Activated CD4-positive, alpha-beta T cell treated with anti-CD3 and anti-CD28 coated beads, Interleukin-2, Interleukin-4, amounts not matched to agents 100 ng/mL and 50 ng/mL, durations not matched to agents 16 hours and 8 hours (primary cell): Measurements from ENCODE around the gene PKD1L1.
"Not testable (repeated sequence)": the region's sequence is repeated elsewhere in the genome, so short reads cannot be mapped to it uniquely, and the experiment has no call there.

Source experiments
- DNase-seq: peaks from one replicate; pipeline ENCODE4 v3.0.0-alpha.2; 2020; ENCODE audit warnings: low spot score

PKD1L1 gene, protein sequence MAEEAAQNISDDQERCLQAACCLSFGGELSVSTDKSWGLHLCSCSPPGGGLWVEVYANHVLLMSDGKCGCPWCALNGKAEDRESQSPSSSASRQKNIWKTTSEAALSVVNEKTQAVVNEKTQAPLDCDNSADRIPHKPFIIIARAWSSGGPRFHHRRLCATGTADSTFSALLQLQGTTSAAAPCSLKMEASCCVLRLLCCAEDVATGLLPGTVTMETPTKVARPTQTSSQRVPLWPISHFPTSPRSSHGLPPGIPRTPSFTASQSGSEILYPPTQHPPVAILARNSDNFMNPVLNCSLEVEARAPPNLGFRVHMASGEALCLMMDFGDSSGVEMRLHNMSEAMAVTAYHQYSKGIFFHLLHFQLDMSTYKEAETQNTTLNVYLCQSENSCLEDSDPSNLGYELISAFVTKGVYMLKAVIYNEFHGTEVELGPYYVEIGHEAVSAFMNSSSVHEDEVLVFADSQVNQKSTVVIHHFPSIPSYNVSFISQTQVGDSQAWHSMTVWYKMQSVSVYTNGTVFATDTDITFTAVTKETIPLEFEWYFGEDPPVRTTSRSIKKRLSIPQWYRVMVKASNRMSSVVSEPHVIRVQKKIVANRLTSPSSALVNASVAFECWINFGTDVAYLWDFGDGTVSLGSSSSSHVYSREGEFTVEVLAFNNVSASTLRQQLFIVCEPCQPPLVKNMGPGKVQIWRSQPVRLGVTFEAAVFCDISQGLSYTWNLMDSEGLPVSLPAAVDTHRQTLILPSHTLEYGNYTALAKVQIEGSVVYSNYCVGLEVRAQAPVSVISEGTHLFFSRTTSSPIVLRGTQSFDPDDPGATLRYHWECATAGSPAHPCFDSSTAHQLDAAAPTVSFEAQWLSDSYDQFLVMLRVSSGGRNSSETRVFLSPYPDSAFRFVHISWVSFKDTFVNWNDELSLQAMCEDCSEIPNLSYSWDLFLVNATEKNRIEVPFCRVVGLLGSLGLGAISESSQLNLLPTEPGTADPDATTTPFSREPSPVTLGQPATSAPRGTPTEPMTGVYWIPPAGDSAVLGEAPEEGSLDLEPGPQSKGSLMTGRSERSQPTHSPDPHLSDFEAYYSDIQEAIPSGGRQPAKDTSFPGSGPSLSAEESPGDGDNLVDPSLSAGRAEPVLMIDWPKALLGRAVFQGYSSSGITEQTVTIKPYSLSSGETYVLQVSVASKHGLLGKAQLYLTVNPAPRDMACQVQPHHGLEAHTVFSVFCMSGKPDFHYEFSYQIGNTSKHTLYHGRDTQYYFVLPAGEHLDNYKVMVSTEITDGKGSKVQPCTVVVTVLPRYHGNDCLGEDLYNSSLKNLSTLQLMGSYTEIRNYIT (N-terminal part only)

DNA sequence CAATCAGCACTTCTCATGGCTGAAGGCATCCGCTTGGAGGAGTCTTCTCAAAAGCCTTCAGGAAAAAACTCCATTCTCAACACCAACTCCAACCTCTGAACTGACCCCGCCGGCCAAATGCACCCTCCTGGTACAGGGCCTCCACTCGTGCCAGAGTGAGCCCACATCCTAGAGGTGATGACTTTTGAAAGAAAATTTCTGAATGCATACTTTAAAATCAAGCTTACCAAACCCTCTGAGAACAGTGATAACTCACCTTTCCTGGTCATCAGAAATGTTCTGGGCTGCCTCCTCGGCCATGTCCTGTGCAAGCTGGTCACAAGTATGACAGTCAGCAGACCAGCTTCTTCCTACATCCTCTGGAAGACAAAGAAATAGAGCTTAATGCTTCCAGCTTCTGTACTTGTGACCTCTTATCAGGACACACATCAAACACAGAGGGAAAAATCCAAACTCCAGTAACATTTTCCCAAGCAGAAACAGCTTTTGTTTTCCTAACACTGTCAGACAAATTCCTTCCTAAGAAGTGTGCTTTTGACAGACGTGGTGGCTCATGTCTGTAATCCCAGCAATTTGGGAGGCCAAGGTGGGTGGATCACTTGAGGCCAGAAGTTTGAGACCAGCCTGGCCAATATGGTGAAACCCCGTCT lies at the start of gene PKD1L1:
Gene PKD1L1 (minus strand): TSS at position 326 of the 650 bp plus-strand sequence. CDS start 26 bp downstream, at position 300.
- DNase-seq: no peak

- no peak for DNase-seq
These were observed 44.2 kb upstream of the PKD1L1 start for GRCh38 chr7:47992446-47992845.

GRCh38 chr7:47991741-47992311 lies 43.6 kb upstream of the PKD1L1 start:
- peak; percentile 89 for DNase-seq

DNA sequence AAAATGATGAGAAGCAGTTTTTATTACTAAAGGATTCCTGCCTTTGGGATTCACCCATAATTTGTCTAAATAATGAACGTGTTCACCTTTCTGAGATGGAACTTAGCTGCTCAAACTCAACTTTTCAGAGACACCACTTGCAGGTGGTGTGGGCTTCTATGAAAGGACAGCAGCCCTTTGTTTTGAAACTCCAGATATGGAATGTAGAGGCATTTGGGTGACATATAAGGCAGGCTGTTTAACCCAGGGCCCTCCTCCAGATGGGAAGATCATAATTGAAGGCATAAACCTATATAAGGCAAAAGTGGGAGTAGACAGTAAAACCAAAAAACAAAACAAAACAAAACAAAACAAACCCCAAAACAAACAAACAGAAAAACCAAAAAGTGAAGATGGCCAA lies 43.0 kb upstream of the PKD1L1 start:
- DNase-seq: no peak

DNA sequence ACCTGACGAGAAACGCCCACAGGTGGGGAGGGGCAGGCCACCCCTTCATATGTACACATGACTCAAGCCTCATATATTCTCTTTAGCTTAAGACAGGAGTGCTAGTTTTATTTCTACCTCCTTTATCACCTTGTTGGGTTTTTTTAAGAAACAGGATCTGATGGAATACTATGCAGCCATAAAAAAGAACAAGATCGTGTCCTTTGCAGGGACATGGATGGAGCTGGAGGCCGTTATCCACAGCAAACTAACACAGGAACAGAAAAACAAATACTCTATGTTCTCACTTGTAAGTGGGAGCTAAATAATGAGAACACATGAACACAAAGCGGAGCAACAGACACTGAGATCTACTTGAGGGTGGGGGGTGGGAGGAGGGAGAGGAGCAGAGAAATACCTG lies 42.3 kb upstream of the PKD1L1 start:
- DNase-seq: no peak

GRCh38 chr7:47989607-47990400 lies 41.5 kb upstream of the PKD1L1 start:
- DNase-seq: not testable (repeated sequence)

- no peak for DNase-seq
These were observed 40.5 kb upstream of the PKD1L1 start for GRCh38 chr7:47988496-47989386.

DNA sequence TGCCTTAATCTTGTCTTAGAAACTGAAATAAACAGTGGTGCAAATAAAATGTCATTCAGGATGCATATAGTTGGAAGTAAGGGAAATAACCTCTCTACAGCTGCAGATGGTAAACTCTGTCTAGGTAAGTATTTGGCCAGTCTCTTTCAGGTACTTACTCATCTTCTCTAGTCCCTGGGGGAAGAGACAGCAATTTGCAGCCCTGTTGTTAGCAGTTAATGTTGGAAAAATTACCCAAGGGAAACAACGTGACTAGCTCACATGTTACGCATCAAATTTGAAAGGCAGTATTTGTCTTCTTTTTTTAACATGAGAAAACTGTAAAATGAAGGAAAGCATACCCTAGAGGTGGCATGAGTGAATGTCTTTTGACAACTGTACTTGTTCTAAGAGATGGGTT lies 34.3 kb upstream of the PKD1L1 start:
- no peak for DNase-seq

GRCh38 chr7:47980648-47981047 lies 32.4 kb upstream of the PKD1L1 start:
- not testable (repeated sequence) for DNase-seq

GRCh38 chr7:47979832-47980181 lies 31.5 kb upstream of the PKD1L1 start:
- DNase-seq: no peak

DNA sequence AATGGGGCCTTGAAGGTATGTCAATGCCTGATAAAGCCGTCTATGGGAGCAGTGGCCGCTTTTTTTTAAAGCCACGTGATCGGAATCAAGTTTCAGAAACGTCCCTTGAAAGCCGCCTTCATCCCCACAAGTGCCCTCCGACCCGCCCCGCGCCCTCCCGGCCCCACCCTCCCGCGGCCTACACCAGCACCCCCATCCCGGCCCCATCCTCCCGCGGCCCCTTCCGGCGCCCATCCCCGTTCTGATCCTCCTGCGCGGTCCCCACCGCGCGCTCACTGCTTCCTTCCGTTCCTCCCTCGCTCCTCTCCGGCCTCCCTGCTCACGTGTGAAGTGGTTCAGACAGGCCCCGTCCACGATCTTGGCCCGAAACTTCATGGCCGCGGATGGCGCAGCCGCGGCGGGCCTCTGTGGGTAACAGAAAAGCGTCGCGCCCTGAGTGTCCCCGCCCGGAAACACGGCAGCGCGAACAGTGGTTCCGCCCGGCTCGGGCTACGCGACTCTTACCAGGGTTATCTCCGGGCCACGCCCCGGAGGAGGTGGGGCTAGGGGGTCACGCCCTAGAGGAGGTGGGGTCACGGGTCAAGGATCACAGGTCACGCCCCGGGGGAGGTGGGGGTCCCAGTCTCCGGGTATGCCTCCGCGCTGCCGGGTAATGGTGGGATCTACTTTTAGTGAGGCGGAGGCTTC lies 31.0 kb upstream of the PKD1L1 start, which contains the start of gene HUS1:
Gene HUS1 (minus strand): TSS at position 471 of the 687 bp plus-strand sequence. CDS start 96 bp downstream, at position 375.
- peak; percentile 95 for DNase-seq

DNA sequence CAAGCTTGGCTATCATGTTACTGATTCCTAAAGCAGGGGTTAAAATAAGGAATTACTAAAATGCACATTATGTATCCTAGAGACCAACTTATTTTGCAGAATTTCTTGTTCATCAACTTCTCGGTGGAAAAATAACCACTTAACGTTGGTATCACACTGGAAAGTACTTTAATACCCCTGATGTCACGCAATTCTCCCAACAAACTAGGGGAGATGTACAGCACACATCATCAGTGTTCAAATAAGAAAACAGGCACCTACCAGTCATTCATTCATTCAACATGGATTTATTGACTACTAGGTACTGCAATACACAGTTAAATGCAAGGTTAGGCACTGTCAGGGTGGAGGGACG lies 30.5 kb upstream of the PKD1L1 start:
- no peak for DNase-seq

GRCh38 chr7:47973739-47974138 lies 25.5 kb upstream of the PKD1L1 start:
- no peak for DNase-seq

- no peak for DNase-seq
These were observed 22.5 kb upstream of the PKD1L1 start for GRCh38 chr7:47970761-47971160.

- peak; percentile 51 for DNase-seq
These were observed 20.8 kb upstream of the PKD1L1 start for GRCh38 chr7:47968847-47969774.

GRCh38 chr7:47967708-47968107 lies 19.4 kb upstream of the PKD1L1 start:
- DNase-seq: no peak

- DNase-seq: no peak
These were observed 18.9 kb upstream of the PKD1L1 start for GRCh38 chr7:47967123-47967522.

DNA sequence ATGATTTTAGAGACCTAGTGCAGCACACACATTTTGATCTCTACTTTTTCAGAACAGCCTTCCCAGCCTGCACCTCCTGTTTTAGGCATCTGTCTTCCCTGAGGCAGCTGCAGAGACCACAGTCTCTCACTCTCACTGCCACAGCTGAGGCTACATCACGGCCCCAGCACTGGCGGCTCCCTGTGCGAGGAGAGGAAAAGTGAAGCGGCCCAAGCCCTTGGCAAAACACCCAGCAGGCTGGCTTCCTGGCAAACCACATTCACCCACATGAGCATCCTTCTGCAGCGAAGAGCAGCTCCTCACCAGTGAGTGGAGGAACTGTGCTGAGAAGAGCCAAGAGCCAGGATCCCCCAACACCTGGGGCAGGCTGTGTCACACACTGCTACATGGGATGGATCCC lies 17.2 kb upstream of the PKD1L1 start:
- DNase-seq: no peak
